OCI-M1 (cell line): ENCODE data around the gene ARID3A.

Source experiments
- DNase-seq: peaks from one replicate; lab custom pipeline; 2025; lab: John Stamatoyannopoulos, UW

The ARID3A gene

GRCh38 chr19:931860-932647, 6.2 kb downstream of the ARID3A start:
- no peak for DNase-seq

- DNase-seq: no peak
Observed at GRCh38 chr19:932648-933552, 7.1 kb downstream of the ARID3A start.

- no peak for DNase-seq
Observed at GRCh38 chr19:933553-933882, 7.7 kb downstream of the ARID3A start.

- no peak for DNase-seq
Observed at GRCh38 chr19:934197-934840, 8.5 kb downstream of the ARID3A start.

GRCh38 chr19:934865-935479, 9.1 kb downstream of the ARID3A start:
- no peak for DNase-seq

GRCh38 chr19:936175-936546, 10.3 kb downstream of the ARID3A start:
- no peak for DNase-seq

GRCh38 chr19:937259-937694, 11.4 kb downstream of the ARID3A start:
- DNase-seq: no peak

GRCh38 chr19:938233-938923, 12.5 kb downstream of the ARID3A start:
- no peak for DNase-seq

- DNase-seq: no peak
Observed at GRCh38 chr19:939439-939838, 13.6 kb downstream of the ARID3A start.

- no peak for DNase-seq
Observed at GRCh38 chr19:939922-940321, 14.1 kb downstream of the ARID3A start.

GRCh38 chr19:940591-941291, 14.9 kb downstream of the ARID3A start:
- peak; percentile 54 for DNase-seq

- no peak for DNase-seq
Observed at GRCh38 chr19:941292-942132, 15.7 kb downstream of the ARID3A start.

GRCh38 chr19:942133-942645, 16.4 kb downstream of the ARID3A start:
- no peak for DNase-seq

GRCh38 chr19:943551-944170, 17.8 kb downstream of the ARID3A start:
- DNase-seq: no peak

- peak; percentile 92 for DNase-seq
Observed at GRCh38 chr19:944171-944567, 18.3 kb downstream of the ARID3A start.

- peak; percentile 25 for DNase-seq
Observed at GRCh38 chr19:944663-945241, 18.9 kb downstream of the ARID3A start.

GRCh38 chr19:945401-946252, 19.8 kb downstream of the ARID3A start:
- DNase-seq: no peak

- DNase-seq: no peak
Observed at GRCh38 chr19:947090-947706, 21.4 kb downstream of the ARID3A start.
